ENCODE results near the gene SERINC2.

The SERINC2 gene
- 0 to 0.16 (median 0.07) reads per million in 3 experiments for total RNA-seq

DNA sequence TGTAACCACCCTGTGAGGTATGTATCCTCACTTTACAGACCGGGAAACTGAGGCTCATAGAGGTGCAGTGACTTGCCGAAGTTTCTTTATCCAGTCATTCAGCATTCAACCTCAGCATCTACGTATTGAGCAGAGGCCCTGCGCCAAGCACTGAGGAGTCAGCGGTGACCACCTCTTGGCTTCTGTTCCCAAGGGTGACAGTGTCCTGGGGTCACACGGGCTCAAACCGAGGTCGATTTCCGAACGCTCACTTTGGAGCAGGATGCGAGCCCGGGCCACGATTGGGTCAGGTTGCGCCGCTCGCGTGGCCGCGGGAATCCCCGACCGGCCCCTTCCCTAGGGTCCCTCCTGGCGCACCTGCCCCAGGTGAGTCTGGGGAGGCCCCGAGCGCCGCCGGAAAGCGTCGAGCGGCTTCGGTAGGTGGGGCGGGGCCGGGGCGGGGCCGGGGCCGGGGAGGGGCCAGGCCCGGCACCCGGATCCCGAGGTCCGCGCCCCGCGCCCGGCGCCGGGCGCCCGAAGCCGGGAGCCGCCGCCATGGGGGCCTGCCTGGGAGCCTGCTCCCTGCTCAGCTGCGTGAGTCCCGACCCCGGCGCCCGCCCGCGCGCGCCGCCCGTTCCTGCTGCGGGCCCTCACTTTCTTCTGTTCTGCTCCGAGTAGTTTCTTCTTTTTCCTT is at the start of gene SERINC2:
TSS of gene SERINC2 (plus strand) at position 482 of the 673 bp plus-strand sequence. CDS start at position 535, 53 bp downstream.
- peak; percentile 3 for DNase-seq

GRCh38 chr1:31364561-31365250 is 48.3 kb upstream of the SERINC2 start:
- no peak for DNase-seq

DNA sequence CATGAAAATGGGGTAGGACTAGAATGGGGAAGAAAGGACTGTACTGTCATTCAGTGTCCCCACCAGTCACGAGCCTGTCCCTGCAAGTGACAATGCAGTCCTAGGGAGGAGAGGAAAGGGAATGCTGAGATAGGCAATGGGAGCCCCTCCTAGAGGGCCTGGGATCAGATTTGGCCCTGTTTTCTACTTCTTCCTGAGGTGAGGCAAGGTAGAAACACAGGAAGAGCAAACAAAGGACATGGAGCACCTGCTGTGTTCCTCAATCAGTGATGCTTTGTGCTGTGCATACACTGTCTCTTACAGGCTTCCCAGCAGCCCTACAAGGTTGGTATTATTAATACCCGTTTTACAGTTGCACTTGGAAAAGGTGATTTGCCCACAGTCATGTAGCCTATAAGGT is 46.2 kb upstream of the SERINC2 start:
- no peak for DNase-seq

DNA sequence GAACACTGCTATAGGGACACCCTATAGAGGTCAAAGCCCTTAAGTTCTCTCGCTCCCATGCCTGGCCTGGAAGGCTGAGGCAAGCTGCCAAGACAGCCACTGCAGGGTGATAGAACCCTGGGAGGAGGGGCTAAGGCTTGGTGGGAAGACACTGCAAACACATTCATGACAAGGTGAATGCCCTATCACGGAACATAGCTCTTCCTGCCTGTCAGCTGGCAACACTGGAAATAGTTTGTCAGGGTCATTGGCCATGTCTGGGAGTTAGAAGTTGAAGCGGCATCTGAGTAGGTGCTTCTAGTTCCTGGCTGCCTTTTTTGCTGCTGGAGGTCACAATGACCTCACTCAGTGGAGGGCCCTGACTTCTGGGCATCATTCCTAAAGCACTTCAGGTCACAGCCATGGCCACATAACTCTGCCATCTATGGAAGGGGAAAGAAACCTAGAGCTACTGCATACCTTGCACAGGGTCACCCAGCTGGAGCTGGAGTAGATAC is 44.4 kb upstream of the SERINC2 start:
- no peak for DNase-seq

DNA sequence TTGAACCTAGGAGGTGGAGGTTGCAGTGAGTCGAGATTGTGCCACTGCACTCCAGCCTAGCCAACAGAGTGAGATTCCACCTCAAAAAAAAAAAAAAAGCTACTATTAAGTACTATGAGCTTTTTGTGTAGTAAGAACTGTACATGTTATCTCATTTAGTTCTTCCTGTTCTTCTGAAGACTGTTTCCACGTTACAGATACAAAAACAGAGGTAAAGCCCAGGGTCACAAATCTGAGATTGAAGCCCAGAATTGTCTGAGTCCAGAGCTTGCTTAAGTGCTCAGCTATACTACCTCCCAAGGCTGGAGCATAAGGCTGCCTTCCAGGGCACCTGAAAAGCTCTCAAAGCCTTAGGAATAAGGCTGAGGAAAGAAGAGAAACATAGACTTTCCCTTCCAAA is 43.0 kb upstream of the SERINC2 start:
- DNase-seq = no peak

DNA sequence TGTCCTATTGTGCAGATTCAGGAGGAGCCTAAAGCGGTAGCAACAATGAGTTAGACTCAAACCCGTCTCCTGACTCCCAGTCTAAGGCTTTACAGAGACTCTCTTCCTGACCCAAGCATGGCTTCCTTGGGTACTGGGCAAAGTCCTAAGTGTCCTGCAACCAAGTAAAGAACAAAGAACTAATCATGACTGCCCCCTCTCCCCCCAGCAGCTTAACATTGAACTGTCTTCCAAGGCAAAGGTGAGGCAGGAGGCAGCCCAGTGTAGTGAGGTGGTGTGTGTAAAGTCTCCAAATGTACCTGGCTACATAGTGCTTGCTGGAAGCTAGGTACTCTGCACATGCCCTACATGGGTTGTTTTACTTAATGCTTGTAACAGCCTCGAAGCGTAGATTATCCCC is 42.4 kb upstream of the SERINC2 start:
- DNase-seq = no peak

GRCh38 chr1:31371121-31371959 is 41.7 kb upstream of the SERINC2 start:
- no peak for DNase-seq

GRCh38 chr1:31372051-31372450 is 41.0 kb upstream of the SERINC2 start:
- DNase-seq = no peak

DNA sequence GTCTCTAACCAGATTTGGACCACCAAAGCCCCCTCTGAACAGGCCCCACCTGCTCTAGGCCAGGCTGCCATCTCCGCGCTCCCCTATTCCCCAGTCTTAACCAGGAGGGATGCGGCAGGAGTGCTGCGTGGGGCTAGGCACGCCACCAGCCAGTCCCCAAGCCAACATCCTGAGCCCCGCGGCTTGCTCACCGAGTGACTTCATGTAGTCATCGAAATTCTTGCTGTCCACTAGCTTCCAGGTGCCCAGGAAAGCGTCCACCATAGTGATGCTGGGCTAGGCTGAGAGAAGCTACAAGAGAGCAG is 40.3 kb upstream of the SERINC2 start:
- no peak for DNase-seq

DNA sequence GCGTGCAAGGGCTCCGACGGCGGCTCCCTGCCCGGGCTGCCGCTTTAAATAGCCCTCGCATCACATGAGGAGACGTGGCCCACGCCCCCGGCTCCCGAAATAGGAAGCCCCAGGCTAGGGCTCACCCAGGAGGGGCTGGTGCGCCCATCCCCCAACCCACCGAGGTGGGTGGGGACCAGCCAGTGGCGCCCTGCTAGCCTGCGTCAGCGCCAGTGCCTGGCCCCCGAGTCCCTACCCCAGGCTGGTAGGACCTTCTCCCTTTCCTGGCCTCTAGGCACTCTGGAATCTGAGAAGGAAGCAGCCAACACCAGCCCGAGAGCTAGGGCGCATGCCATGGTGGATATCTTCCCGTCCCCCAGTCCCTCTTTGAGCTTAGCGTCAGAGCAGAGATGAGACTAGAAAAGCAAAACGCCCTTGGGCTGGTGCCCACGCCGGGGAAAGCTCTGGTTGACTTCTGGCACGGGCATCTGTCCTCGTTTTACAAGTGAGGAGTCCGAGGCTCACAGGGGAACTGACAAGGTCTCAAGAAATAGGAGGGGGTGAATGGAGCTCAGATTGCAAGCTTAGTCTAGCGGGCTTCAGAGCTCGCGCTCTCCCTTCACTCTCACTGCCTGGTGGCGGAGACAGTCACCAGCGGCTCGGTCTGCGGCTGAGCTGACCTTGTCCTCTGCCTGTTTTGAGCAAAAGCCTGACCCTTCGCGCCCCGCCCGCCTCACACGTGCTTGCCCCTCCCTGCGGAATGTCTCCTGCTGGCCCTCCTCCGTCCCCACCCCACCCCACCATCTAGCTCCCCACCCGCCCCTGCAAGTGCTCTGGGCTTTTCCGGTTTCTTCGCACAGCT is 39.7 kb upstream of the SERINC2 start, which contains the start of gene FABP3:
TSS of gene FABP3 (minus strand) at position 21 of the 841 bp plus-strand sequence. CDS start 62 bp downstream, outside the sequence.
- DNase-seq = no peak

GRCh38 chr1:31373897-31374486 is 39.0 kb upstream of the SERINC2 start:
- no peak for DNase-seq

DNA sequence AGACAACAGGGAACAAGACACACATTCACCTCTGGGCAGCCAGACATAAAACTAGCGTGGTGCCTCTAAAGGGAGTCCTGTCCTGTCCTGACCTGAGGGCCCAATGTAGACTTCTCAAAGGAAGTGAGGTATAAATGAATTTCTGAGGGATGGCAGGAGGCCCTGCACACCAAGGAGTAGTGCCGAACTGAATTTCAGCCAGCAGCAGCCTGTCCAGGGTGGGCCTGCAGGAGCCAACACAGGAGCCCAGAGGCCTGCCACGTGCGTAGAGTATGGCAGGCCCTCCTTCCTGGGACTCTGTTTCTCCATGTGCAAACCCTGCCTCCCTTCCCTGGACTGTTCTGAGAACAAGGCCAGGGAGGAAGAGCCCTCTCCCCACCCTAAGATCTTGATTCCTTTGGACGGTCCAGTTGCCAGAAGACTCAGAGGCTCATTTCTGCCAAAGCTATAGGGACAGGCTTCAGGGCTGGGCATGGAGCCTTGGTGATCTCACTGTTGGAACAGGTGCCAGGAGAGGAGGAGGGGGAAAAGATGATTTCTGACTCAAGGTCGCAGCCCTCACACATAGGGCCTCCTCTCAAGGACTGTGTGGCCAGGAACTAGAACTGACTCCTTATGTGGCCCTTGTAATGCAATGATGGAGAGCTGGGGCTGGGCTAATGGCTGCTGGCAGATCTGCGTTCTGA is 38.4 kb upstream of the SERINC2 start:
- no peak for DNase-seq

- DNase-seq = no peak
These were observed 36.5 kb upstream of the SERINC2 start for GRCh38 chr1:31376375-31377134.

- DNase-seq = no peak
These were observed 35.6 kb upstream of the SERINC2 start for GRCh38 chr1:31377364-31377863.

- DNase-seq = no peak
These were observed 35.0 kb upstream of the SERINC2 start for GRCh38 chr1:31378001-31378400.

GRCh38 chr1:31380181-31380580 is 32.8 kb upstream of the SERINC2 start:
- DNase-seq = no peak

GRCh38 chr1:31381394-31382294 is 31.4 kb upstream of the SERINC2 start:
- DNase-seq = no peak

DNA sequence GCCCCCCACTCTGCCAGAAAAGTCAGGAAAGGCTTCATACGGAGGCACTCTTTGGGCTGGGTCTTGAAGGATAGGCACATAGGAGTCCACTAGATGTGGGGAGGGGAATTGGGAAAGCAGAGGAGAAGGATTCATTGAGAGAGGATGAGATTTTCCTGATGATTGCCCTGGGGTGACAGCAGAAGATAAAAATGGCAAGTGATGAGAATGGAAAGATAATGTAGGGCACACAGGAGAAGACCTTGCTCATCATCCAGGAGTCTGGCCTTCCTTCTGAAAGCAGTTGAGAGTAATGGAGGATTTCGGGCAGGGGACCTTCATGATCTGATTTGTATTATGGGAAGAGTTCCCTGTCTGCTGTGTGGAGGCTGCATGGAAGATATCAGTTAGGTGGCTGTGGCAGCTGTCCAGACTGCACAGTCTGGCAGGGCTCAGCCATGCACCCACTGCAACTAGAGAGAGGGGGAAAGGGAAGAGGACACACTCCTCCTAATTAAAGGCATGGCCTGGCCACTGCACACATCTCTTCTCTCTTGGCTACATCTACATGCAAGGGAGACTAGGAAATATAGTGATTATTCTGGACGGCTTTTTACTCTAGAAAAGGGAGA is 30.5 kb upstream of the SERINC2 start:
- DNase-seq = no peak

DNA sequence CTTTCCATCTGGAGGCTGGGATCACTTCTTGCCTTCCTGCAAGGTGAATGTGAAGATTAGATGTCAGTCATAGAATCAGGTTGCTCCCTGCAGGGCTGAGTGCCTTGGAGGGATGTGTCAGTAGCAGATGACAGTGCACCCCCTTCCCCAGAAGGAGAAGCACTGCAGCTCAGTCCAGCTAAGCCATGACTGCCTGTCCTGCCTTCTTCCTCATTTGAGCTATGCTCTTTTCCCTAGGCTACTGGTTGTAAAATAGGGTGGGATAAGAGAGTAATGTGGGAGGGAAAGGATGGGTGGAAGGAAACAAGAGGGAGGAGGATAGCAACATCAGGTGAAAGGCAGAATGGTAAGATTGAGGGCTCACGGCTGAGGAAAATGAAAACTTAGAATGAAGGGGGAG is 29.0 kb upstream of the SERINC2 start:
- DNase-seq = no peak

All from central memory CD4-positive, alpha-beta T cell (primary cell).